Loucy (cell line): ENCODE measurements around the gene KLHL12.

Experiments
- CTCF ChIP-seq: fragments of 200-600 bp; sonication (generic); conservative IDR thresholded peaks from 2 replicates; pipeline ENCODE4 v1.5.1; 2014; ENCODE audit warnings: mild to moderate bottlenecking, antibody characterized with exemption, low read length
- EZH2phosphoT487 ChIP-seq: fragments of 200-600 bp; IDR thresholded peaks from 2 replicates; pipeline ENCODE4 v1.6.1; 2018; ENCODE audit warnings: antibody characterized with exemption, mild to moderate bottlenecking, moderate library complexity, borderline replicate concordance

GRCh38 chr1:202905331-202905730, 21.7 kb downstream of the KLHL12 start:
- TF ChIP-seq CTCF, result no peak
- no peak for TF ChIP-seq EZH2phosphoT487
